NCI-H1694 treated with DMSO at 0.1 percent for 48 hours (cell line): ENCODE measurements around the gene CCDC14.
"Not testable (repeated sequence)": the region's sequence is repeated elsewhere in the genome, so short reads cannot be mapped to it uniquely, and the experiment has no call there.

Experiments used
- DNase-seq: peaks from one replicate; lab custom pipeline; 2025; lab: John Stamatoyannopoulos, UW

The CCDC14 gene

GRCh38 chr3:123966799-123967198, 5.8 kb upstream of the CCDC14 start:
- DNase-seq: not testable (repeated sequence)

- DNase-seq: not testable (repeated sequence)
These were observed 3.8 kb upstream of the CCDC14 start for GRCh38 chr3:123964793-123965192.

GRCh38 chr3:123961508-123961856, 453 bp upstream of the CCDC14 start:
- DNase-seq: no peak

GRCh38 chr3:123953735-123954134, 7.3 kb downstream of the CCDC14 start:
- no peak for DNase-seq

GRCh38 chr3:123952844-123953520, 8.0 kb downstream of the CCDC14 start:
- DNase-seq: no peak

- DNase-seq: no peak
These were observed 9.2 kb downstream of the CCDC14 start for GRCh38 chr3:123951522-123952447.

- no peak for DNase-seq
These were observed 11.4 kb downstream of the CCDC14 start for GRCh38 chr3:123949641-123950040.

GRCh38 chr3:123948449-123948848, 12.6 kb downstream of the CCDC14 start:
- no peak for DNase-seq

- no peak for DNase-seq
These were observed 13.5 kb downstream of the CCDC14 start for GRCh38 chr3:123947482-123947881.

- DNase-seq: no peak
These were observed 19.5 kb downstream of the CCDC14 start for GRCh38 chr3:123941542-123941941.

GRCh38 chr3:123941121-123941520, 19.9 kb downstream of the CCDC14 start:
- DNase-seq: no peak

- DNase-seq: no peak
These were observed 21.3 kb downstream of the CCDC14 start for GRCh38 chr3:123939706-123940105.

- DNase-seq: no peak
These were observed 24.6 kb downstream of the CCDC14 start for GRCh38 chr3:123936400-123936799.

GRCh38 chr3:123935830-123936229, 25.2 kb downstream of the CCDC14 start:
- DNase-seq: no peak

- no peak for DNase-seq
These were observed 26.8 kb downstream of the CCDC14 start for GRCh38 chr3:123934250-123934649.

- DNase-seq: no peak
These were observed 30.6 kb downstream of the CCDC14 start for GRCh38 chr3:123930445-123930844.

- DNase-seq: no peak
These were observed 31.7 kb downstream of the CCDC14 start for GRCh38 chr3:123929325-123929724.

GRCh38 chr3:123926396-123926795, 34.6 kb downstream of the CCDC14 start:
- DNase-seq: no peak

GRCh38 chr3:123920868-123921267, 40.2 kb downstream of the CCDC14 start:
- no peak for DNase-seq

- DNase-seq: no peak
These were observed 40.6 kb downstream of the CCDC14 start for GRCh38 chr3:123920383-123920782.

- no peak for DNase-seq
These were observed 41.7 kb downstream of the CCDC14 start for GRCh38 chr3:123919353-123919752.

- no peak for DNase-seq
These were observed 46.2 kb downstream of the CCDC14 start for GRCh38 chr3:123914829-123915228.

- no peak for DNase-seq
These were observed 51.2 kb downstream of the CCDC14 start for GRCh38 chr3:123909785-123910184.
